Thyroid gland (tissue), 4 donors: Measurements from ENCODE around the gene NECTIN2.

ENCODE experiments used
- CTCF ChIP-seq, 6 experiments: fragments of 200-600 bp in 3 of 6; fragments of 450-650 bp in 3 of 6; sonication (generic) in 3 of 6; IDR thresholded peaks; one replicate each; pipeline ENCODE4 v1.5.1; 2016 to 2019; ENCODE audit warnings: antibody characterized with exemption in 6 of 6, mild to moderate bottlenecking in 2 of 6, inconsistent platforms in 1 of 6, moderate library complexity in 1 of 6
- POLR2A ChIP-seq, 2 donors: fragments of 450-650 bp; IDR thresholded peaks; one replicate each; pipeline ENCODE4 v1.6.1; 2017; ENCODE audit warnings: antibody characterized with exemption in 2 of 2, mild to moderate bottlenecking in 2 of 2, moderate library complexity in 1 of 2

GRCh38 chr19:44796701-44797115, 49.4 kb upstream of the NECTIN2 start:
- TF ChIP-seq POLR2A (IDR thresholded peaks at IDR 0.05) (no peak), CTCF (IDR thresholded peaks at IDR 0.05) (no peak)
